ENCODE measurements around the gene MFSD6L. TPM values are rescaled to one million over a fixed set of nuclear protein-coding genes. Genes with fewer than 3 reads are reported as not detected.

MFSD6L gene
- total RNA-seq, 1 experiment from 2014 or later, result 2.1 TPM

DNA sequence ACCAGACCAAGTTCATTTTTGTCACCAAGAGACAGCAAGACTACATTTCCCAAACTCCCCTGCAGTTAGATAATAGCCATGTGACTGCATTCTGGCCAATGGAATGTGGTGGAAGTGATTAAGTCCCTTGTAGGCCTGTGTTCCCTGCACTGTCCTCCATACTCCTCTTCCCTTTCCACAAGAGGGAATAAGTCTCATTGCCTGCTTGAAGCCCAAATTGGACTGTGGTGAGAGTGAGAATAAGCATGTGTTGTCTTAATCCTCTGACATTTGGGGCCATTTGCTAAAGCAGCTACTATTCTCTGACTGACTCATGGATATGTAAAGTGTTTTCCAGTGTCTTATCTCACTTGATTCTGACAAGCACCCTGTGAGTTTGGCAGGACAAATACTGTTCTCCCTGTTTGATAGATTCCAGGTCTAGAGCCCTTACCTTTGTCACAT, 47.6 kb upstream of the MFSD6L start:
- Histone ChIP-seq H2AK5ac (ENCODE audit: insufficient read length, low read length) (no peak overlapping the region), H3K9me3 (ENCODE audit: control insufficient read depth, low read depth, low read length) (no peaks in the 10 kb centered on the region), H3K18ac (ENCODE audit: insufficient read length, low read depth, low read length) (no peak overlapping the region), H2BK15ac (ENCODE audit: low read depth, low read length) (no peak overlapping the region), H3K4ac (ENCODE audit: low read depth, low read length) (no peak overlapping the region), H3K23me2 (ENCODE audit: insufficient read length, low read depth, low read length, poor library complexity, severe bottlenecking) (no peaks in the 10 kb centered on the region), H2BK12ac (ENCODE audit: insufficient read length, low read depth, low read length) (no peak overlapping the region), H3K23ac (ENCODE audit: insufficient read length, low read depth, low read length) (no peak overlapping the region), H3K79me1 (ENCODE audit: insufficient read depth, low read depth, low read length, poor library complexity, severe bottlenecking) (no peaks in the 10 kb centered on the region), H3K27me3 (ENCODE audit: insufficient read depth, low read length) (no peaks in the 10 kb centered on the region), H2BK120ac (ENCODE audit: low read depth, low read length, poor library complexity, severe bottlenecking) (no peak overlapping the region), H3K14ac (ENCODE audit: insufficient read depth, low read length) (no peak overlapping the region), H4K5ac (ENCODE audit: insufficient read length, low read depth, low read length) (no peak overlapping the region), H2AFZ (ENCODE audit: low read length) (no peak overlapping the region), H2BK5ac (ENCODE audit: insufficient read length, low read length) (no peak overlapping the region), H3T11ph (ENCODE audit: low read length) (no peak overlapping the region), H4K91ac (ENCODE audit: insufficient read length, low read depth, low read length) (no peak overlapping the region), H3K4me1 (ENCODE audit: insufficient read depth, low read length) (no peaks in the 10 kb centered on the region), H4K8ac (replicated peaks; ENCODE audit: insufficient read length, low read depth, low read length) (no peak overlapping the region), H3K27ac (ENCODE audit: insufficient read length, low read depth, low read length) (no peak overlapping the region), H4K20me1 (ENCODE audit: control insufficient read depth, insufficient read depth, insufficient read length) (no peaks in the 10 kb centered on the region), H3K56ac (ENCODE audit: insufficient read length, low read depth, low read length) (no peak overlapping the region), H2BK20ac (ENCODE audit: low read depth, low read length, poor library complexity, severe bottlenecking) (no peak overlapping the region), H3K4me2 (ENCODE audit: insufficient read depth, insufficient read length, low read length) (no peak overlapping the region), H3K79me2 (ENCODE audit: insufficient read depth, low read length) (no peaks in the 10 kb centered on the region), H3K9ac (ENCODE audit: extremely low read depth, insufficient read length, low read length) (no peak overlapping the region)
- H3K4me1 Mint-ChIP-seq, result peaks cover 6 to 7% of the 10 kb centered on the region in 2 experiments
- no peak overlapping the region; a peak in 1 of 5 replicates for H3K4me3 Mint-ChIP-seq
- peak overlapping the region in 1 of 3 experiments; percentile 85; a peak in 2 of 7 replicates for H3K27ac Mint-ChIP-seq
- TF ChIP-seq, protein P1, sequence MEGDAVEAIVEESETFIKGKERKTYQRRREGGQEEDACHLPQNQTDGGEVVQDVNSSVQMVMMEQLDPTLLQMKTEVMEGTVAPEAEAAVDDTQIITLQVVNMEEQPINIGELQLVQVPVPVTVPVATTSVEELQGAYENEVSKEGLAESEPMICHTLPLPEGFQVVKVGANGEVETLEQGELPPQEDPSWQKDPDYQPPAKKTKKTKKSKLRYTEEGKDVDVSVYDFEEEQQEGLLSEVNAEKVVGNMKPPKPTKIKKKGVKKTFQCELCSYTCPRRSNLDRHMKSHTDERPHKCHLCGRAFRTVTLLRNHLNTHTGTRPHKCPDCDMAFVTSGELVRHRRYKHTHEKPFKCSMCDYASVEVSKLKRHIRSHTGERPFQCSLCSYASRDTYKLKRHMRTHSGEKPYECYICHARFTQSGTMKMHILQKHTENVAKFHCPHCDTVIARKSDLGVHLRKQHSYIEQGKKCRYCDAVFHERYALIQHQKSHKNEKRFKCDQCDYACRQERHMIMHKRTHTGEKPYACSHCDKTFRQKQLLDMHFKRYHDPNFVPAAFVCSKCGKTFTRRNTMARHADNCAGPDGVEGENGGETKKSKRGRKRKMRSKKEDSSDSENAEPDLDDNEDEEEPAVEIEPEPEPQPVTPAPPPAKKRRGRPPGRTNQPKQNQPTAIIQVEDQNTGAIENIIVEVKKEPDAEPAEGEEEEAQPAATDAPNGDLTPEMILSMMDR (conservative IDR thresholded peaks at IDR 0.05), result no peak
- H3K27me3 Mint-ChIP-seq (ENCODE audit: low read depth), result no peaks in the 10 kb centered on the region
- H3K9me3 Mint-ChIP-seq, result no peaks in the 10 kb centered on the region; a peak in 2 of 5 replicates
- peak; percentile 75 for DNase-seq
- H3K36me3 Mint-ChIP-seq (ENCODE audit: insufficient read depth in 1 of 3, low read depth in 3 of 3), result no peaks in the 10 kb centered on the region
